Measurements from ENCODE around the gene MEGF11. TPM values are rescaled to one million over a fixed set of nuclear protein-coding genes. Genes with fewer than 3 reads are reported as not detected.
A peak's percentile ranks its signal among the peaks of the same experiment; 100 is the strongest.
"Not testable (repeated sequence)": the region's sequence is repeated elsewhere in the genome, so short reads cannot be mapped to it uniquely, and the experiment has no call there.

The MEGF11 gene
- total RNA-seq, 1 donor from 2014 or later: 0.35 TPM

DNA sequence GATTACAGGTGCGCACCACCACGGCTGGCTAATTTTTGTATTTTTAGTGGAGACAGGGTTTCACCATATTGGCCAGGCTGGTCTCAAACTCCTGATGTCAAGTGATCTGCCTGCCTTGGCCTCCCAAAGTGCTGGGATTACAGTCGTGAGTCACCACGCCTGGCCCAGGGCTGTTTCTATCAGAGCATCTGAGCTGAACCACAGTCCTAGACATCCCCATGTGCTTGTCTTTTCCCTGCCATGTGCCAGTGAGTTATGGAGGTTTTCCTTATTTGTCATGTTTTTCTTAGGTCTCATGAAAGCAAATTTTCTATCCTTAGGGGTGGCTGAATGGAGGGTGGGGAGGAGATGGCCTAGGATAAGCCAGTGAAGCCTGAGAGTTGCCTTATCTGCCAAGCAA lies 250.4 kb downstream of the MEGF11 start:
- not testable (repeated sequence) for DNase-seq (ENCODE audit: low spot score)

DNA sequence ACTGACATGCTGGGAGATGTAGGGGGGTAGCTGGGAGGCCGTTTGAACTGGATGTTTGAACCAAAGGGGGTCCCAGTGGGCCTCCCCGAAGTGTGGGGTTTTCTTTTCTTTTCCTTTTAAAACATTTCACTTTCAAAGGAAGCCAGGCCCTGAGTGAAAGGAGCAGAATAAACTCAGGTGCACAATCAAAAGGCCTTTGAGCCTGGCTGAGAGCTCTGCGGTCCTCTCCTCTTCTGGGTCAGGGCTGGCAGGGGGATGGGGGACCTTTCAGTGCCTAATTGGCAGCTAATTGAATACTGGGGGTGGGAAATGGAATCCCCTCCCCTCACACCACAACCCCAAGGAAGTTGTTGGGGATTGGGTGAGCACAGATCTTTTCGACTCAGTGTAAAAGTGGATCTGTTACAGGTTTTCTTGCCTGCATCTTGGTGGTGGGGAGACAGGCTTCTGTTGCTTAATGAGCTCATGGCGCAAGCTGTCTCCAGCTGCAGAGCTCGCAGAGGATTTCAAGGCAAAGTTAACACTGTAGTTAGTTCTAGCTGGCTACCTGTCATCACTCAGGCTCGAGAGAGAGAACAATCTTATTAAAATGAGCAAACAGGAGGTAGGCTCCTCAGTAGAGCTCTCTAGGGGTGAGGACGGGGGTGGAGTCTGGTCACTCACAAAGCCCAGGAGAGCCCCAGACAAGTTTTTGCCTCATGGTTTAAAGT lies 251.7 kb downstream of the MEGF11 start:
- DNase-seq (ENCODE audit: low spot score): no peak

DNA sequence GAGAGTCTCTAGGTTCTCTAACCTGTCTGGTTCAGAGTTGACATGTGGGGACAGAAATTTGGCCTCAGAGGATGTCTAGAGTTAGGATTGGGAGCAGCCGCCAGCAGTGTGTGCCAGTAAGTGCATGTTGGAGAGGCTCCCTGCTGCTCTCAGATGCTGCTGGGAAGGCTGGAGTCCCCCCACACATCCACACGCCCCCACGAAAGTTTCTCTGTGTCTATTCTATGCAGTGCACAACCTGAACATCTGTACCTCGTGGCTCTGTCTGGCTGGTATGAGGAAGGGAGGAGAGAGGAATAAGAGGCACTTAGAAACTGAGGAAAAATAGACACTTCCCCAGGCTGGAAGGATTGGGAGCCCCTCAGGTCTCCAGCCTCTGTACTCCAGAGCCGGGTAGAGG lies 252.5 kb downstream of the MEGF11 start:
- no peak for DNase-seq (ENCODE audit: low spot score)

DNA sequence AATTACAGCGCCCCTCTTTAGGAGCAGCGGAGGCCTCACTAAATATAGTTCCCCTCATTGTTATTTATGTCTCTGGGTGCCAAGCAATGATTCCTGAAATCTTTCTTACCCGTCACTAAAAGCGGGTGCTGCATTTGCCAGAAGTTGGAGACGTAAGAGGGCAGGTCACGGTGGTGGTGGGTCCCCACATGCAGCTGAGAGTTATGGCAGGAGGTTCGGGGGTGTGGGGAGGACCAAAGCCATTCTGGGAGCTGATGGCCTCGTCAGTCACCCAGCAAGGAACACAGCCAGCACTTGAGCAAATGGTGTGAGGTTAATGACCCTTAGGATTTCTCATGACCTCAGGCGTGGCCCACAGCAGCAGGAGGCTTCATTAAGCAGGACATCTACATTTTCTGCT lies 255.1 kb downstream of the MEGF11 start:
- DNase-seq (ENCODE audit: low spot score): no peak

DNA sequence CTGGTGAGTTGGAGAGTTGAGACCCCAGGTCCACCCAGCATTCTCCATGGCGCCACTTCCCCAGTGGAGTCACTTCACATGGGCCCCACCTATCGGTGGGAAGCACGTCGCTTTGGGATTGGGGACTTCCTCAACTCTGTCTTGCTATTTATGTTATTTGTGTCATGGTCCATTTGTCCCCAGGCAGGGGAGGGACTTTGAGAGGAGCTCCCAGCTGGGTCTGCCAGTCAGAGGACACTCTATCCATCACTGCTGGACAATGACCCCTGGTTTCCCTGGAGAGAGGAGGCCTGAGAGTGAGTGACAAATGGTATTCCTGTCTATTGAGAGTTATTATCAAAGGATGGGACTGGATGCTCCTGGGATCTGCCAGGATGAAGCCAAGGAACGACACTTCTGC lies 256.6 kb downstream of the MEGF11 start:
- DNase-seq (ENCODE audit: low spot score): no peak

DNA sequence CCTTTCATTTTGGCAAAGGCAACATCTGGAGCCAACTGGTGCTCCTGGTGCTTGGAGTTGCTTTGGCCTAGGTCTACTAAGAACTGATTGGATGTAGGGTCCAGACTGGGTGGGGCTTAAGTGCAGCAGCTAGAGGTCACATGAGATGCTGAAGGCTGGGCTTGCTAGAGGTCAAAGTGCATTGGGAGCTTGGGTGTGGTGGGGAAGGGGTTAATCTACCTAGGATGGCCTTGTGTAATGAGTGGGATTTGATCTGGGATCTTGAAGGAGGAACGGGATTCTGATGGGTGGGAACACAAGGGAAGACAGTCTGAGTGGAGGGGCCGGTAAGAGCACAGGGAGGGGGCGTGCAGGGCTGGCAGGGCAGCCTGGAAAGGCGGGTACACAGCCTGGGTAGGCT lies 258.7 kb downstream of the MEGF11 start:
- DNase-seq (ENCODE audit: low spot score): no peak

DNA sequence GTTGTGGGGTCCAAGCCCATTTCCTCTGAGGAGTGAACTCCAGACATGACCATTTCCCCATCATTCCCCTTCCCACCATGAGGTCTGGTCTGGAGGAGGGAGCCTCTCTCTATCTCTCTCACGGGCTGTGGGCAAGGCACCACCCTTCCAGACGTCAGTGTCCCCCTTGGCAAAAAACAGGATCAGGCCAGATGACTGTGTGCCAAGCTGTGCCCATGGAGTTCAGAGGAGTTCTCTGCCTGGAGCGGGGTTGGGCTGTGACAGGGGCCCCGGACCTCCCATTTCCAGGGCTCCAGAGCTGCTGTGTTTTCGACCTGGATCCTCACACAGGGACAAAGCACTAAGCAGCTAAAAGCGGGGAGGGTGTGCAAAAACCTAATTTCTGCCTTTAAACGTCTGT lies 259.8 kb downstream of the MEGF11 start:
- no peak for DNase-seq (ENCODE audit: low spot score)

DNA sequence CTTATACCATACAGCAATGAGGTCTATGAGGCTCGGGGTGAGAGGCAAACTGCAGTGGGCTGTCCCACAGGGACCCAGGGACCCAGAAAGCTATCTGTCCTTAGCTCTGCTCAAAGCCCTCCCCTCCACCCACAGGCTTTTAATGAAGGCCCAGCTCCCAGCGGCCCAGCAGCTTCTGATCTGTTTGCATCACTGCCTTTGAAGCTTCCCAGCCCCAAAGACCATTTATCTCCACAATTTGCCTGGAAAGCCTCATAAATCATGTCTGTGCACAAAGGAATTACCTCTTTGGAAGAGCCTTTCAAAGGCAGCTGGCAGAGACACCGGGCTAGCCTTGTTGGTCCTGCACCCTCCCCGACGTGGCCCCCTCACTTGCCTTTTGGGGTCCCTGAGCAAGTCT lies 260.3 kb downstream of the MEGF11 start:
- DNase-seq (ENCODE audit: low spot score): no peak

DNA sequence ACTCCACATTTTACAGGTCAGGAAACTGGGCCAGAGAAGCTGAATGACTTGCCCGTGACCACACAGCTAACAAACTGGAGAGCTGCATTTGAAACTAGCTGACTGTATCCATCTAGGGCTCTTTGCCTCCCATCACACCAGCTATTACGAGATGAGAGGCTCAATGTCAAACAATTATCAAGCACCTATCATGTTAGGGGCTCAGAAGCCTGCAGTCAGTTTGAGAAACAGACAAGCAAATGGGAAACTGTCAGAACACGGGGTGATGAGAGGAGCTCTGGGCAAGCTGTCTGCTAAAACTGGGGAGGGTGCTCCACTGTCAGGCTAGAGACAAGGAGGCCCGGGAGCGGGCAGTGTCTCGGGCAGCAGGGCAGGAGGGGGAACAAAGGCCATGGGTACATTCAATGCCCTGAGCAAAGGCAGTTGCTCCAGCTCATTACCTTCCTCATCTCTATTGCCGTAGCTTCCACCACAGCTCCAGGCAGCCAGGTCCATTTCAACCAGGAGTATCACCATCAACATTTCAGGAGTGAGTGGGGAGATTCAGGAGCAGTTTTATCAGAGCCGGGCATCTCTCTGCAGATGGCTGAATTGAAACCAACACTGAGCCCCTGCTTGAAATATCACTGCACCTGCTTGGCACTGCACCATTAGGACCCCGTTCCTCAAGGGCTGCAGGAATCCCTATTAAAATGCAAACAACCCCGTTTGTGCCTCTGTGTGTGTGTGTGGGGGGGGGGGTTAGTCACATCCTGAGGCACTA lies 261.6 kb downstream of the MEGF11 start:
- DNase-seq (ENCODE audit: low spot score): no peak

DNA sequence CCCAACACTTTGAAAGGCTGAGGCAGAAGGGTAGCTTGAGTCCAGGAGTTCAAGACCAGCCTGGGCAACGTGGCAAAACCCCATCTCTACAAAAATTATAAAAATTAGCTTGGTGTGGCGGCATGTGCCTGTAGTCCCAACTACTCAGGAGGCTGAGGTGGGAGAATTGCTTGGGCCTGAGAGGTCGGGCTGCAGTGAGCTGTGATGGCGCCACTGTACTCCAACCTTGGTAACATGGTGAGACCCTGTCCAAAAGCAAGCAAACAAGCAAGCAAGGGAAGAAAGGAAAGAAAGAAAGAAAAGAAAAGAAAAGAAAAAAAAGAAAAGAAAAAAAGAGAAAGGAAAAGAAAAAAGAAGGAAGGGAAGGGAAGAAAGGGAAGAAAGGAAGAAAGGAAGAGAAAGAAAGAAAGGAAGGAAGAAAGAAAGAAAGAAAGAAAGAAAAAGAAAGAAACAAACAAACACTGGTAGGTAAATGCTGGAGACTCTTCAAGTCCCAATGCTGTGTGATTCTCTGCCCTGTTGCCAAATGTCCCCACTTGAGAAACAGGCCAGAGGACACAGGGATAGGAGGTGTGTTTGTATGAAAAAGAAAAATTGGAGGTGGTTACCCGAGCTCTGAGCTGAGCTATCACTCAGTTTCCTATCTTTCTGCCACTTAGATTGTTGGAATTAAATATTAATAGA lies 263.1 kb downstream of the MEGF11 start:
- no peak for DNase-seq (ENCODE audit: low spot score)

DNA sequence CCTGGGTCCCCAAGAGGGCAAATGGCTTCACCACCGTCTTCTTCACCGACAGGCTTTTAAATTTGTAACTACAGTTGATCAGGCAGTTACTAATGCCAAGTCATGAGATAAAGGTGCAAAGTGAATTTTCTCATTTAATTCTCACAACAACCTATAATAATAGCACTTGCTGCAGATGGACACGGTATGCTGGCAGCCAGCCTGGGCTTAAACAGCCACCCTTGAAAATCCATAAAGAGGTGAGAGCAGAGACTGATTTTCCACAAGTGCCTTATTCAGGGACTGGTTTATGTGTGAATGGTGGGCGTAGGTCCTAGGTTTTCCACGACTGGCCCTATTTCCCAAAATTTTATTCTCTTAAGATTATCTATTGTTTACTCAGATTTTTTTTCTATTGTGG lies 266.4 kb downstream of the MEGF11 start:
- no peak for DNase-seq (ENCODE audit: low spot score)

DNA sequence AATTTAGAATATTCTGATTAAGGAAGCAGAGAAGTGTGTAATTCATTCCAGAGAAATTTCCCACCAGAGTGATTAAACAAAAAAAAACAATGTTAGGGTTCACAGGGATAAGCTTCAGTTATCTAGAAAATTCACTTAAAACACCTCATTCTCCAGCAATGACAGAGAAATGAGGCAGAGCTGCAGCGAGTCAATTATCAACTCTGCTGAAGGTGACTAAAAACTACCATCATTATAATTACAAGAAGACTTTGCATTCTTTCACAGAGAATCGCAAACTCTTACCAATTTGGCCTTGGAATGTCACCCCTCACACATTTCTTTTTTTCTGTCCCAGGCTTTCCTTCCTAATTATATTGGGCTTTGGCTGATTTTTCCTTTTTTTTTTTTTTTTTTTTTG lies 267.1 kb downstream of the MEGF11 start:
- DNase-seq (ENCODE audit: low spot score): no peak

DNA sequence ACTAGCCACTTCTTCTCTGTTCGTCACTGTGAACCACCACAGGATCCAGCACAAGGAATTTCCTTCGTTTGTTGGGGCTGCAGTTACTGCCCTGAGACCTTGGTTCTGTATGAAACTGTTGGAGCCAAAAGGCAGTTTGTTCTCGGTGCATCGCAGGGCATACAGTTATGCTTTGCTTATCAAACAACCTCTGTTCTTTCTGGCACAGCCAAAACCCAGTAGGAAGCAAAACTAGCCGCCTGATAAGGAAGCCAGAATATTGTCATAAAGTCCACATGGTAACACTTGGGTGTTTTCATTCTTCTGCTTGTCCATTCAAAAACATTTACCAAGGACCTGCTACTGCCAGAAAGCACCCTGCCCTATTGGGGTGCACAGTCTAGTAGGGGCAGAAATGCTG lies 268.2 kb downstream of the MEGF11 start:
- DNase-seq (ENCODE audit: low spot score): no peak

DNA sequence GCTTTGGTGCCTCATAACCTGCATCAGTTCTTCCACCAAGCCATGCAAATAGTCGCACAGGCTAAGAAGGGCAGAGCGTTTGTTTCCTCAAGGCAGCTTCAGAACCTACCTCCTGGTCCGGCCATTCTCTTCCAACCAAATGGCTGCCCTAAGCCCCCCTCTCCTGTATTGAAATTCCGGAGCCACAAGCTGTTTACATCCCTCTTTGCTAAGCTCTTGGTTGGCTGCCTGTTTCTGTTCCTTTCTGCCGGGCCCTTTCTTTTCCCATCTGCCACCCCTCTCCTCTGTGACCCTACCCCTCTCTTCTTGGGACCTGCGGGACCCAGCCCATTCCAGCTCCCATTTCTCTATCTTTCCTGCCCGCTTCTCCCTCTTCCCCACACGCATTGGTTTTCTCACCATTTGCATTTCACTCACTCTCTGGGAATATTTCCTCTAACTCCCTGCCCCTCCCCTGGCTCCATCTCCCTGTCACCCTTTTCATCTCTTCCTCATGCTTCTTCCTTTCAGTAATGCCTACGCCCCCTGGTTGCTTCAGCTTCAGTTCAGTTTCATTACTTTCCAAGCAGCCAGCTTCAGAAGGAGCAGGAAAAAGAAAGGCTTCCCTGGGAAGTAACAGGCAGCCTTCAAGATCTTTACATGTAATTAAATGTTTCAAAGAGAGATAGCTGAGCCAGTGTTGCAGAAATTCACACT lies 270.8 kb downstream of the MEGF11 start:
- no peak for DNase-seq (ENCODE audit: low spot score)

DNA sequence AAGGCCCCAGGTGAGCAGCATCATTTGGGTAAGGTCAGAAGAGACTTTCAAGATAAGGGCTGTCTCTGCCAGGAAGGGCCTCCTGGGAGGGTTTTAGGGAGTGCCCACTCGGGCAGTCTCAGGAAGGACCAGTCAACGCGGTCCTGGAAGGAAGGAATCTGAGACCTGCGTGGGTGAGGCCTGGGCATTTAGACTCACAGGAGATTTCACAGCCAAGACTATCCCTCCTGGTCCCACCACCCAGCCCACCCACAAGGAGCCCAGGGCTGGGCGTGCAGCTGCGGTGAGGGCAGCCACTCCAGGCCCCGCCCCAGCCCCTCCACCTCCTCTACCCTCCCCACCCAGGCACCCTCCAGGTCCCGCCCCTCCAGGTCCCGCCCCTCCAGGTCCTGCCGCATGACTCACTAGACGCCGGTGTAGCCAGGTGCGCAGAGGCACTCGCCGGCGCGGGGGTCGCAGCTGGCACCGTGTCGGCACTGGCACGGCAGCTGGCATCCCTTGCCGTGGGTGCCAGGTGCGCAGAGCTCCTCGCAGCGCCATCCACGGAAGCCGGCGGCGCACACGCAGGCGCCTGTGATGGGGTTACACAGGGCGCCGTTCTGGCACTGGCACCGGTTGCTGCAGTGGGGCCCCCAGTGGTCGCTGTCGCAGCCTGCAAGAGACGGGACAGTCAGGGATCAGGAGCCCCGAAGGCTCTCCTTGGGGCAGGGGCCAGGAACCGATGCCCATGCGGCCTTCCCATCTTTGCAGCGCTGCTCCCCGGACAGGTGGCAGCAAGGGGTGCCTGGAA lies 271.5 kb downstream of the MEGF11 start:
- peak; percentile 14 for DNase-seq (ENCODE audit: low spot score)

DNA sequence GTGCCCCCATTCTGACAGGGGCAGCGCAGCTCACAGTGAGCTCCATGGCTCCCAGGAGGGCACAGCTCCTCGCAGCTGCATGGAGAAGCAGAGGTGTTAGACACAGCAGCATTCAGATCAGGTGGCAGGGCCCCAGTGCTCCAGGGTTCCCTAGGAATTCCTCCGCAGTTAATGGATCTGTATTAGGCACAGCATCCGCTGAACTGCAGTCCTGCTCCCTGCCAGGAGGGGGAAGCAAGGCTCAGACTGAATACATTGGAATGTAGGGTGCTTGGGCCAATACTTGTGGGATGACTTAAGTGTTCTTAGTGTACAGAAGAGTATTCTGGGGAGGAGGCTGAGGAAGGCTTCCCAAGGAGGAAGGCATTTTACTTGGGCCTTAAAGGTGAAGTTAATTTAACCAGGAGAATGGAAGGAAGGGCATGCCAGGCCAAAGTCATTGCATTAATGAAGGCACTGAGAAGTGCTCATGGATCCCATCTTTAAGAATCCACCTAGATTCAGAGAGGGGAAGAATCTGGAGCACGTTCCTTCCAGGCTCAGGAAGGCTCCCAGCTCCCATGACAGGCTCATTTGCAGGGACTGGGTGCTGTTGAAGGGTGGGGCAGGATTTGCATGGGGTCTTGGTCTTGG lies 272.6 kb downstream of the MEGF11 start:
- peak; percentile 66 for DNase-seq (ENCODE audit: low spot score)

DNA sequence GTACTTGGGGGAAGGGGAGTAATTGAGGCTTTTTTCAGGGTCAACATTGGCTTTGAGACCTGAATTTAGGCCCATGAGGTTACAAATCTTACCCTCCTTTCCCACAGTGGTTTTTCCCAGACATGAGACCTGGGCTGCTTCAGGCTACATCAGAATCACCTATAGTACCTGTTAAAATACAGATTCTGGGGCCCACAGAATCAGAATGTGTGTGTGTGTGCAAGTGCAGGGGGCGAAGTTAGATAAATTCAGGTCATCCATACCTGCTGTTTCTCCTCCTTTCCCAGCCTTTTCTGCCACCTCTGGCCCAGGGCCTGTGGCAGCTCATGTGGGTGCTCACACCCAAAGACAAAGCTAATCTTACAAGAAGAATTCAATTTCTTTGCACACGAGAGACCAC lies 273.7 kb downstream of the MEGF11 start:
- no peak for DNase-seq (ENCODE audit: low spot score)

DNA sequence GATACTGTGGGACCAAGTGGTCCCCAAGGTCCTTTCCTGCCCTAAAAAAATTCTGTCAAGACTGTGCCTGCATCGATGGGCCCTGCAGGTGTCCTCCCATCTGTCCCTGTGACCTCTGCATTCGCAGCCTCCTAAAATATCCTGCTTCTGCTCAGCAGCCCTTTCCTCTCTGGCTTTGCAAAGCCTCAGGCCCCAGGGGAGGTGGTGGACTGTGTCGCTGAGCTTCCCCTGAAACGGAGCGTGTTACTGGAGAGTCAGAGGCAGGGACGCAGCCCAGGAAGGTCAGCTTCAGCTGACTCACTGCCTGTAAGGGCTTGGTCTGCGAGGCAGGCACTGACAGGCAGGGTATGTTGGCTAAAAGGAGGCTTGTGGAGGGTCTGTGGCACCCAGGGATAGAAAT lies 274.2 kb downstream of the MEGF11 start:
- no peak for DNase-seq (ENCODE audit: low spot score)

DNA sequence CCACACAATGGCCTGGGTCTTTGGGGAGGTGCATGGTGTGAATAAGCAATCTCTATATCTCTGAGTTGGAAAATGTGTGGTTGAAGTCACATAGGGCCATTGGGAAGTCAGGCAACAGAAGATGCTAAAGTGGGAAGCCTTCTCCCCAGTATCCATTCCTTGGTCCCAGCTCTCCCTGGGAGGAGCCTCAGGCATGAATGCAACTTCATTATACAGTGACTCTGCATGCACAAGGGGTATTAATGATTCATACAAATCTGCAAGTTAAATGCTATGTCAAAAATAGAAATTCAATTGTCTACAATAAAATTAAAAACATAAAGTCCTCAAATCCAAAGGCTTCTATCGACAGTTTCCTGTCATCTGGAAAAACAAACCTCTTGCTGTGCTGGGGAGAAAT lies 275.4 kb downstream of the MEGF11 start:
- no peak for DNase-seq (ENCODE audit: low spot score)

DNA sequence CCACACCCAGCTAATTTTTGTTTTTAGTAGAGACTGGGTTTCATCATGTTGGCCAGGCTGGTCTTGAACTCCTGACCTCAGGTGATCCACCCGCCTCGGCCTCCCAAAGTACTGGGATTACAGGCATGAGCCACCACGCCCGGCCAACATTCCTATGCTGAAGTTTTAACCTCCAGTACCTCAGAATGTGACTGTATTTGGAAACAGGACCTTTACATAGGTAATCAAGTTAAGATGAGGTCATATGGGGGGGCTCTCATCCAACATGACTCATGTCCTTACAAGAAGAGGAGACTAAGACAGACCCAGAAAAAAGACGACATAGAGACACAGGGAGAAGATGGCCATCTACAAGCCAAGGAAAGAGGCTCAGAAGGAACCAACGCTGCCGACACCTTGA lies 277.4 kb downstream of the MEGF11 start:
- not testable (repeated sequence) for DNase-seq (ENCODE audit: low spot score)

DNA sequence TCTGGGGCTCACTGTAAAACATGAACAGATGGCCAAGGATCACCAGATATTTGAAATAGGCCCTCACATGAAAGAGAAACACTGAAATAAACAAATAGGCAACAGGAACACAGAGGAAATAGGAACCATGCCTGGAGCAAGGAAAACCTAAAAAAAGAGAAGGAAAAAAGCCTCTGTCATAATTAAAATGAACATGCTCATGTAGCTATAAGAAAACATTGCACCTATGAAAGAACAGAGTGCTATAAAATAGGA lies 281.9 kb downstream of the MEGF11 start:
- DNase-seq (ENCODE audit: low spot score): no peak

Measured in mucosa of gallbladder (tissue), 1 donor.